Muscle of leg (tissue), 16 donors: ENCODE measurements around the gene FAM8A1. TPM values are rescaled to one million over a fixed set of nuclear protein-coding genes. Genes with fewer than 3 reads are reported as not detected.

Experiments
- DNase-seq: peaks from one replicate; pipeline ENCODE4 v3.0.0; 2013
- H3K27ac ChIP-seq: one replicate; pipeline ENCODE4 v1.5.1; 2013; ENCODE audit warnings: mild to moderate bottlenecking, low read length, control low read depth
- H3K27me3 ChIP-seq: one replicate; pipeline ENCODE4 v1.6.1; 2013; ENCODE audit warnings: low read length; ENCODE audit not compliant: control insufficient read depth, insufficient read depth
- H3K36me3 ChIP-seq: one replicate; pipeline ENCODE4 v1.6.1; 2013; ENCODE audit warnings: low read length; ENCODE audit not compliant: control insufficient read depth, insufficient read depth
- H3K4me1 ChIP-seq: one replicate; pipeline ENCODE4 v1.6.1; 2013; ENCODE audit warnings: low read length; ENCODE audit not compliant: control insufficient read depth, insufficient read depth
- H3K4me3 ChIP-seq: one replicate; pipeline ENCODE4 v1.5.1; 2013; ENCODE audit warnings: low read length, control low read depth
- H3K9me3 ChIP-seq: replicated peaks from 2 replicates; pipeline ENCODE4 v1.6.1; 2013; ENCODE audit warnings: low read depth, low read length; ENCODE audit not compliant: control insufficient read depth
- WGBS: methylation state at CpG from one replicate; pipeline ENCODE4 v1.1.5; 2013; ENCODE audit warnings: missing lambda C conversion rate; ENCODE audit not compliant: insufficient coverage; 5-methylcytosine and 5-hydroxymethylcytosine counted together
- long read RNA-seq, 11 donors: transcript quantifications; one replicate each; lab custom pipeline, GENCODE V29; 2026
- polyA plus RNA-seq, 8 donors: library from polyadenylated mRNA; unstranded; fragments of 120-200 nt; gene quantifications; one replicate each; pipeline versions ENCODE4 v1.2.1 to v1.2.3, GENCODE V29; 2013; ENCODE audit warnings: inconsistent platforms in 1 of 8, low replicate concordance in 1 of 8; ENCODE audit not compliant: insufficient read length in 8 of 8, insufficient read depth in 1 of 8
- total RNA-seq: library from RNA; stranded (reverse); fragments of 120-200 nt; gene quantifications from one replicate; pipeline ENCODE4 v1.2.4, GENCODE V29; 2013

FAM8A1 gene
- total RNA-seq (24.8 TPM), polyA plus RNA-seq (10 to 100 TPM; 22.0 to 35.2 (median 26.7) TPM)
- long read RNA-seq, donor 1, full-length matches to known transcripts: 3 of 3 reads
- long read RNA-seq, donor 1, partial matches to known transcripts: 0 of 3 reads
- long read RNA-seq, donor 1, other reads (novel, unspliced or antisense): 0 of 3 reads
- long read RNA-seq, donor 2: 0 reads
- long read RNA-seq, donor 3, full-length matches to known transcripts: 15 of 15 reads
- long read RNA-seq, donor 3, partial matches to known transcripts: 0 of 15 reads
- long read RNA-seq, donor 3, other reads (novel, unspliced or antisense): 0 of 15 reads
- long read RNA-seq, donor 4, full-length matches to known transcripts: 8 of 8 reads
- long read RNA-seq, donor 4, partial matches to known transcripts: 0 of 8 reads
- long read RNA-seq, donor 4, other reads (novel, unspliced or antisense): 0 of 8 reads
- long read RNA-seq, donor 5, full-length matches to known transcripts: 21 of 21 reads
- long read RNA-seq, donor 5, partial matches to known transcripts: 0 of 21 reads
- long read RNA-seq, donor 5, other reads (novel, unspliced or antisense): 0 of 21 reads
- long read RNA-seq, donor 6, full-length matches to known transcripts: 8 of 8 reads
- long read RNA-seq, donor 6, partial matches to known transcripts: 0 of 8 reads
- long read RNA-seq, donor 6, other reads (novel, unspliced or antisense): 0 of 8 reads
- long read RNA-seq, donor 7, full-length matches to known transcripts: 8 of 14 reads
- long read RNA-seq, donor 7, partial matches to known transcripts: 6 of 14 reads
- long read RNA-seq, donor 7, other reads (novel, unspliced or antisense): 0 of 14 reads
- long read RNA-seq, donor 8, full-length matches to known transcripts: 1 of 1 reads
- long read RNA-seq, donor 8, partial matches to known transcripts: 0 of 1 reads
- long read RNA-seq, donor 8, other reads (novel, unspliced or antisense): 0 of 1 reads
- long read RNA-seq, donor 9, full-length matches to known transcripts: 10 of 10 reads
- long read RNA-seq, donor 9, partial matches to known transcripts: 0 of 10 reads
- long read RNA-seq, donor 9, other reads (novel, unspliced or antisense): 0 of 10 reads
- long read RNA-seq, donor 10, full-length matches to known transcripts: 10 of 10 reads
- long read RNA-seq, donor 10, partial matches to known transcripts: 0 of 10 reads
- long read RNA-seq, donor 10, other reads (novel, unspliced or antisense): 0 of 10 reads
- long read RNA-seq, donor 11, full-length matches to known transcripts: 6 of 6 reads
- long read RNA-seq, donor 11, partial matches to known transcripts: 0 of 6 reads
- long read RNA-seq, donor 11, other reads (novel, unspliced or antisense): 0 of 6 reads

- Histone ChIP-seq H3K4me1 (peaks cover 8% of the 10 kb centered on the region), H3K27me3 (no peaks in the 10 kb centered on the region), H3K4me3 (peak within 1 kb of the TSS; percentile 76), H3K27ac (peak within 1 kb of the TSS; percentile 94), H3K9me3 (no peaks in the 10 kb centered on the region), H3K36me3 (peaks cover 9% of the 10 kb centered on the region)
- peak; percentile 97 for DNase-seq
- WGBS: 6% methylated on average over 21 of the region's 42 CpGs
Measured at GRCh38 chr6:17599877-17600526, at the start of gene FAM8A1. TSS of gene FAM8A1 (plus strand) at chr6:17600302. CDS start at chr6:17600410, 108 bp downstream.

- peaks cover 6% of the 10 kb centered on the region for H3K4me1 ChIP-seq
- no peak overlapping the region for H3K27ac ChIP-seq
- 100% methylated on average over 2 of the region's 9 CpGs for WGBS
- H3K36me3 ChIP-seq: peaks cover 27% of the 10 kb centered on the region
- no peaks in the 10 kb centered on the region for H3K27me3 ChIP-seq
- no peaks in the 10 kb centered on the region for H3K9me3 ChIP-seq
- no peak for DNase-seq
- no peak overlapping the region for H3K4me3 ChIP-seq
Measured at GRCh38 chr6:17551383-17551958, 48.6 kb upstream of the FAM8A1 start.

- H3K27ac ChIP-seq: no peak overlapping the region
- H3K27me3 ChIP-seq: no peaks in the 10 kb centered on the region
- H3K4me1 ChIP-seq: peaks cover 6% of the 10 kb centered on the region
- H3K36me3 ChIP-seq: peaks cover 28% of the 10 kb centered on the region
- 69% methylated on average over 1 of the region's 3 CpGs for WGBS
- DNase-seq: peak; percentile 76
- H3K4me3 ChIP-seq: no peak overlapping the region
- no peaks in the 10 kb centered on the region for H3K9me3 ChIP-seq
Measured at GRCh38 chr6:17552861-17553260, 47.2 kb upstream of the FAM8A1 start.

GRCh38 chr6:17556014-17556413, 44.1 kb upstream of the FAM8A1 start:
- H3K9me3 ChIP-seq: no peaks in the 10 kb centered on the region
- H3K4me1 ChIP-seq: peaks cover 6% of the 10 kb centered on the region
- H3K36me3 ChIP-seq: peaks cover 28% of the 10 kb centered on the region
- DNase-seq: no peak
- no peaks in the 10 kb centered on the region for H3K27me3 ChIP-seq
- H3K27ac ChIP-seq: no peak overlapping the region
- WGBS: no CpG with 5 or more reads among the region's 4 CpGs
- no peak overlapping the region for H3K4me3 ChIP-seq

GRCh38 chr6:17562636-17563035, 37.5 kb upstream of the FAM8A1 start:
- H3K4me1 ChIP-seq: no peaks in the 10 kb centered on the region
- H3K4me3 ChIP-seq: no peak overlapping the region
- H3K27me3 ChIP-seq: no peaks in the 10 kb centered on the region
- WGBS: no CpG with 5 or more reads among the region's 3 CpGs
- no peaks in the 10 kb centered on the region for H3K36me3 ChIP-seq
- H3K9me3 ChIP-seq: peaks cover 11% of the 10 kb centered on the region
- no peak for DNase-seq
- no peak overlapping the region for H3K27ac ChIP-seq

GRCh38 chr6:17565399-17565798, 34.7 kb upstream of the FAM8A1 start:
- DNase-seq: no peak
- H3K36me3 ChIP-seq: no peaks in the 10 kb centered on the region
- whole genome bisulfite sequencing: 80% methylated on average over 1 of the region's 3 CpGs
- H3K9me3 ChIP-seq: peaks cover 11% of the 10 kb centered on the region
- no peak overlapping the region for H3K4me3 ChIP-seq
- H3K27ac ChIP-seq: no peak overlapping the region
- no peaks in the 10 kb centered on the region for H3K4me1 ChIP-seq
- H3K27me3 ChIP-seq: no peaks in the 10 kb centered on the region

GRCh38 chr6:17574866-17575560, 25.1 kb upstream of the FAM8A1 start:
- H3K9me3 ChIP-seq: peaks cover 11% of the 10 kb centered on the region
- DNase-seq: no peak
- no peaks in the 10 kb centered on the region for H3K27me3 ChIP-seq
- no peaks in the 10 kb centered on the region for H3K36me3 ChIP-seq
- no peak overlapping the region for H3K27ac ChIP-seq
- 80% methylated on average over 1 of the region's 8 CpGs for WGBS
- no peaks in the 10 kb centered on the region for H3K4me1 ChIP-seq
- no peak overlapping the region for H3K4me3 ChIP-seq

- H3K9me3 ChIP-seq: peaks cover 11% of the 10 kb centered on the region
- 80% methylated on average over 1 of the region's 1 CpG for WGBS
- H3K27me3 ChIP-seq: peaks cover 3% of the 10 kb centered on the region
- no peaks in the 10 kb centered on the region for H3K4me1 ChIP-seq
- no peak overlapping the region for H3K4me3 ChIP-seq
- no peak for DNase-seq
- H3K27ac ChIP-seq: no peak overlapping the region
- no peaks in the 10 kb centered on the region for H3K36me3 ChIP-seq
Measured at GRCh38 chr6:17577059-17577458, 23.0 kb upstream of the FAM8A1 start.
